Effector CD8-positive, alpha-beta T cell (primary cell): Measurements from ENCODE around the gene ACVRL1.
A peak's percentile ranks its signal among the peaks of the same experiment; 100 is the strongest.

ENCODE experiments used
- DNase-seq: peaks from one replicate; lab custom pipeline; 2025; lab: John Stamatoyannopoulos, UW

The ACVRL1 gene

DNA sequence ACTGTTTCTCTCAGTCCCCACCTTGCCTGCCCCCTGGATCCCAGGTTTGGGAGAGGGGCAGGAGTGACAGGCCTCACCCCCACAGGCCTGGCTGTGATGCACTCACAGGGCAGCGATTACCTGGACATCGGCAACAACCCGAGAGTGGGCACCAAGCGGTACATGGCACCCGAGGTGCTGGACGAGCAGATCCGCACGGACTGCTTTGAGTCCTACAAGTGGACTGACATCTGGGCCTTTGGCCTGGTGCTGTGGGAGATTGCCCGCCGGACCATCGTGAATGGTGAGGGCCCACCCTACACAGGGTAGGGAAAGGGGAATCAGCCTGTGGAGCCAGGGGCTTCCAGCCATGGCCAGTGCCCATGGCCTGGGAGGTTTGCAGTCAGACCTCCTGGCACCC is 8.6 kb downstream of the ACVRL1 start:
- DNase-seq = no peak

DNA sequence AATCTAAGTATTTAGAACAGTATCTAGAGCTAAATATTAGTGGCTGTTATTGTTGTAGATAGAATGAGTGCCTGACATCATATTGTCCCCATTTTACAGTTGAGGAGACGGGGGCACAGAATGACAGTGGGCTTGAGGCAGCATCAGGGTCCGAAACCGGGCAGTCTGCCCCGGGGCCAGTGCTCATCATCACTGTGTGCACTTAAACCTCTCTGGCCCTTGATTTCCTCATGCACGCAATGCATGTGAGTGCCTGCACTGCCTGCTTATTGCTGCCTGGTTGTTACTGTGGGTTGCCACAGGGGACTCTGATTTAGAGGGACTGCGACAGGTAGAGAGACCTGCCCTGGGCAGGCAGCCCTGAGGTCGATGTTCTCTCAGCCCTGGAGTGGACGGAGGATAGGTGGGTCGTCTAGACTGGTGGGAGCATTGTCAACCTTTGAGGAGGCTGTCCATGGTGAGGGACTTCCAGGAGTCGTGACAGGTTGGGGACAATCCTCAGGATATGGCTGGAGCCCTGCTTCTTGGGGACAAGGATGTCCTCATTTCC is 9.8 kb downstream of the ACVRL1 start:
- DNase-seq = no peak

DNA sequence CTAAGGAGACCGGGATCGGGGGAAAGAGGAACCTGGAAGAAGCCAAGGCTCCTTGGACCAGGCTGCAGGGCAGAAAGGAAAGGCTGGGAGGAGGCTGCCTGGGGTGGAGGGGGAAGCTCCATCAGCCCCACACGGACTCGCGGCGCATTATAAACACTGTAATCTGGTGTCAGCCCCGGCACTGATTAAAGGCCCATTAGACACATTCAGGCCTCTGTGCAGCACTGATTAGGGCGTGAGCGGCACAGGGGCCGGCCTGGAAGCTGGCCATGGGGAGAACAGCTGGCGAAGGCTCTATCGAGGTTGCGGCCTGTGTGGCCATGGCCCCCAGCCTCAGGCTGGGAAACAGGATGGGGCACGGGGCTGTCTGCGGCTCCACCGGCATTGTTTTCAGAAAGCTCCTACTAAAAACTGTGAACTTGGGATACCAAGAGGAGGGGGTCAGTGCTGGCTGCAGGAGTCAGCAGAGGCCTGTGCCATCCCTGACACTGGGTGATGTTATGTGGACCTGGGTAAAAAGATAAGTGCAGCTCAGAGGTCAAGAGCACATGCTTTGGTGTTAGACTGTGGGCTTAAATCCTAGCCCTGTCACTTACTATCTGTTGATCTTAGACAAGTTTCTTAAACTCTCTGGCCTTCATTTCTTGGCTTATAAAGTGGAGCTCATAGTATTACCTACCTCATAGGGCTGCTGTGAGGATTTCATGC is 10.6 kb downstream of the ACVRL1 start:
- DNase-seq = no peak

DNA sequence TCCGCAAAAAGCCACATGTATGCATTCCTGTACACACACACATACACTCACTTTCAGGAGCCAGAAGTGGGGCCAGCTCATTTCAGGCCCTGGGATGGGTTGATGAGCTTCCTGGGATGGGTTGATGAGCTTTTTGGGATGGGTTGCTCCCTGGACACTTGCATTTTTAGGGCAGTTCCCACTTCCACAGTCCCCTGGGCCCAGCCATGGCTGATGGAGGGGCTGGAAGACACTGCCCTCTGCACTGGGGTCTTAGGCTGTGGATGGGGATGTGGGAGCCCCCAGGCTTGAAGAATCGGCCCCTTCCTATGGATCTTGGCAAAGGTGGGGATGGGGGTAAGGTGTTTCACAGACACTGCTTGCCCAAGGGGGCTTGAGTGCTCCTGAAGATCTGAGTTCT is 12.7 kb downstream of the ACVRL1 start:
- no peak for DNase-seq

GRCh38 chr12:51921017-51921725 is 13.9 kb downstream of the ACVRL1 start:
- no peak for DNase-seq

GRCh38 chr12:51922146-51922545 is 14.8 kb downstream of the ACVRL1 start:
- no peak for DNase-seq

DNA sequence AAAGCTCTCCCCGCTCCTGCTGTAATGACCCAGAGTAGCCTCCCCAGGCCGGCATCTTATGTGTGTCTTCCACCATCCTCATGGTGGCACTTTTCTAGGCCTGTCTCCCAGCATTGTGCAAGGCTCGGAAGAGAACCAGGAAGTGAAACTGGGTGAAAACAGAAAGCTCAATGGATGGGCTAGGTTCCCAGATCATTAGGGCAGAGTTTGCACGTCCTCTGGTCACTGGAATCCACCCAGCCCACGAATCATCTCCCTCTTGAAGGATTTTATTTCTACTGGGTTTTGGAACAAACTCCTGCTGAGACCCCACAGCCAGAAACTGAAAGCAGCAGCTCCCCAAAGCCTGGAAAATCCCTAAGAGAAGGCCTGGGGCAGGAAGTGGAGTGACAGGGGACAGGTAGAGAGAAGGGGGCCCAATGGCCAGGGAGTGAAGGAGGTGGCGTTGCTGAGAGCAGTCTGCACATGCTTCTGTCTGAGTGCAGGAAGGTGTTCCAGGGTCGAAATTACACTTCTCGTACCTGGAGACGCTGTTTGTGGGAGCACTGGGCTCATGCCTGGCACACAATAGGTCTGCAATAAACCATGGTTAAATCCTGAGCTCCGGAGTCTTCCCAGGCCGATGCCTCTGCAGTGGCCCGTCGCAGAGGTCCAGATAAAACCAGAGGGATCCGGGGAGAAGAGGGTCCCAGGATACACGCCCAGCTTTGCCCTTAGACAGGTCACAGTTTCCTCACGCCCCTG is 15.6 kb downstream of the ACVRL1 start:
- DNase-seq = no peak

DNA sequence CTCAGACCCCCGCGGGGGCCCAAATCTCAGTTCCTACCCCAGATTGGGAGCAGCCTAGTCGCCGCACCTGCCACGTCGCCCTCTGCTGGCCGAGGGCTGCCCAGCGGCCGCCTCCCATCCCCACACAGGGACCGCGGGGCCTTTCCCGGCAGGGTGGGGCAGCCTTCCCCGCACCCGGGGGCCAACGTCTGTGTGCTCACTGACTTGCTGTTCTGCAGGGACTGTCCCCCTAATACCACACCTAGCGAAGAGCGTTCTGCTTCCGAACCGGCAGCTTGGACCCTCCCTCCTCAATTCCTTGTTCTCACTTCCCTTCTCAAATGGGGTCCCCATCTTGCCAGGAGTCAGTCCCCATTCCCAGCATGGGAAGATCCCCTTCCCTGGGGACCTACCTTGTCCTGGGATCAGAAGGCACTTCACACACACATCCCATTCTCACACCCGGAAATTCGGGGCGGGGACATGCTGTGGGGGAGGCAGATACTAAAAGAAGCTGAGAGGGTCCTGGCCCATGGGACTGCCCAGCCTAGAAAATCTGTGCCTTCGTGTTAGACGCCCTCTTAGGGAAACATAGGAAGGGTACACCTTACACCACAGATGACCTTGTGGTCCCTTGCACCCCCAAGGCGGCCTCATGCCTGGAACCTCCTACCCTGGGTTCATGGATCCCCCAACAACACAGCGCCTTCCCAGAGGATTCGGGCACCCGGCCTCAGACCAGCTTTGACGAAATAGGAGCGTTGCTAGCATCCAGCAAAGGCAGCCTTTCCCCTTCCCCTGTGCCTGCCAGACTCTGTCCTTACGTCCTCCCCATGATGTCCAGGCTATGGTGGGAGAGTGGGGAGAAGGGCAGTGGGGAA is 16.4 kb downstream of the ACVRL1 start:
- peak; percentile 42 for DNase-seq

GRCh38 chr12:51924551-51925319 is 17.4 kb downstream of the ACVRL1 start:
- DNase-seq = no peak

- DNase-seq = no peak
These were observed 18.2 kb downstream of the ACVRL1 start for GRCh38 chr12:51925346-51926063.

GRCh38 chr12:51926064-51926632 is 18.8 kb downstream of the ACVRL1 start:
- no peak for DNase-seq

- DNase-seq = peak; percentile 20
These were observed 19.4 kb downstream of the ACVRL1 start for GRCh38 chr12:51926718-51927117.

- DNase-seq = no peak
These were observed 25.1 kb downstream of the ACVRL1 start for GRCh38 chr12:51932218-51933076.

GRCh38 chr12:51934080-51934479 is 26.8 kb downstream of the ACVRL1 start:
- DNase-seq = no peak

- DNase-seq = no peak
These were observed 30.6 kb downstream of the ACVRL1 start for GRCh38 chr12:51937926-51938325.

DNA sequence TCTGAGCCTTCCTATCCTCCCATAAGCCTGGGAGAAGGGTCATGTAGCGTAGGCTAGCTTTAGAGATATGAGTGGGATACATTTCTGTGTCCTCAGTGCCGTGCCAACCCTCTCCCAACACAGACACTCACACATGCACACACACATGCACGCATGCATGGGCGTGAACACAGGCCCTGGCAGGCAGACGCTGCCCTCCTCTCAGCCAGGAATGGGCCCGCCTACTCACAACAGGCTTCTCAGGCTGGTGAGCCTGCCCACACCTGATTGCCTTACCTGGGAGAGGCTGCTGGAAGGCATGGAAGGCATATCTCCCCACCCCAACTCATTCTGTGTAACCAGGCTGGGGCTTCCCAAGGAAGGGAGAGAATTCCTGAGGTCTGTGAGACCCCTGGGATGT is 31.4 kb downstream of the ACVRL1 start:
- DNase-seq = no peak

- DNase-seq = no peak
These were observed 33.8 kb downstream of the ACVRL1 start for GRCh38 chr12:51941011-51941581.

DNA sequence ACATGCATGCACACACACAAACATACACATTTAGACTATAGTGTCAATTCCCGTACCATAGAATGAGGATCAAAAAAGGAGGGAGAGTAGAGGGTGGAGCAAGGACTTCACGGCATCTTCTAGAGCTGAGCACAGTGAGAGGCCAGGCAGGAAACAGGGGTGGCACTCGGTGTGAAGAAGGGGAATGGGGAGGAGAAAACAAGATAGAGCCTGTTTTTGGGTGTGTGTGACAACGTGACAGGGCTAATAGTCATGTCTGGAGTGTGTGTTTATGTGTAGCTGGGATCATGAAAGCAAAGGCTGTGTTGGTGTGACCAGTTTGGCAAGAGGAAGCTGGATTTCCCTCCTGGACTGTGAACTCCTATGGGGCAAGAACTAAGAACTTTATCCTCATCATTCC is 34.3 kb downstream of the ACVRL1 start:
- DNase-seq = no peak

DNA sequence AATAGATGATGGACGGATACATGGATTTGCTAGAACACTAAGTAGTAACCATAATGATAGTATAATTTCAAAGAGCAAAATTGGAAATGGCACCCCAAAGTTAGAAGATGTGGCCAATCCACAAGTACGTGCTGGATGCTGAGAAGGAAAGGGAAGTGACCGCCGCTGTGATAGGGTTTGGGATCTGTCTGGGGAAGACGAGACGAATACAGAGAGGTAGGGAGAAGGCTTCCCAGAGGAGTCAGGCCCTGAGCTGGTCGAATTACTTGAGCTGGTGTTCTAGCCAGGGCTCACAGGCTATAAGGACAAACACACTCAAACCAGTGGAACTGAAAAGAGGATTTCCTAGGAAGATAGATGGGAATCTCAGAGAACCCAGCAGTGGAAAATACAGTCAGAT is 34.8 kb downstream of the ACVRL1 start:
- DNase-seq = no peak
